Stimulated activated CD8-positive, alpha-beta memory T cell treated with anti-CD3 and anti-CD28 coated beads, Interleukin-2, amount 100 ng/mL, for 1 hour (primary cell): ENCODE data around the gene PLEKHD1.
A peak's percentile ranks its signal among the peaks of the same experiment; 100 is the strongest.

Experiments used
- DNase-seq, 2 donors: peaks; one replicate each; pipeline ENCODE4 v3.0.0-alpha.2; 2020; ENCODE audit warnings: low read depth in 2 of 2

The PLEKHD1 gene

DNA sequence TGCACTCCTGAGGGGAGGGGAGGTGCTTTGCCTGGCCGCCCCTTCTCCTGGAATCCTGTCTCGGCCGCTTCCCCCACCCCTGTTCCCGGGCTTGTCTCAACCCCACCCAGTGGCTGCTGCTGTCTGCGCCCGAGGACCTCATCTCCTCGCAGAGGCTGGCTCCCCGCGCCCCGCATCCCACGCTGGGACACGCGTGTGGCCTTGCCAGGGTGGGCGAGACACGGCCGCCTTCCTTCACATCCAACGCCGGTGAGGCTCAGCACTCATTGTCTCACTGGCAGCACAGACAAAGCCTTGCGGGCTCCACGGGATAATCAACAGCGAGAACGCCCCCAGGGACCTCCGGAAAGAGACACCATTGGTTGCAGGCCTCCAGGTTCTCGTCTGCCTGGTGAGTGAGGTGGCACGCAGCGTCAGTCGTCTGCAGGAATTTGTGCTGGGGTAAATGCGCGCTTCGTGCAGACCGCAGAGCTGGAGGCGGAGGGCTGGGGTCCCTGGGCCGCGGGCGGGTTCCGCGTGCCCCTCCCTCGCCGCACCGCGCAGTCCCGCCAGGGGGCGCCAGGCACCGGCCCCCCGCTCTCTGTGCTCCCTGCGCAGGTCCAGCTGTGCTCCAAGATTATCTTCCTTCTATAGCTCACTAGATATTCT lies 63.3 kb downstream of the PLEKHD1 start:
- DNase-seq: no peak

- no peak for DNase-seq
Observed at GRCh38 chr14:69548566-69548965, 64.0 kb downstream of the PLEKHD1 start.

DNA sequence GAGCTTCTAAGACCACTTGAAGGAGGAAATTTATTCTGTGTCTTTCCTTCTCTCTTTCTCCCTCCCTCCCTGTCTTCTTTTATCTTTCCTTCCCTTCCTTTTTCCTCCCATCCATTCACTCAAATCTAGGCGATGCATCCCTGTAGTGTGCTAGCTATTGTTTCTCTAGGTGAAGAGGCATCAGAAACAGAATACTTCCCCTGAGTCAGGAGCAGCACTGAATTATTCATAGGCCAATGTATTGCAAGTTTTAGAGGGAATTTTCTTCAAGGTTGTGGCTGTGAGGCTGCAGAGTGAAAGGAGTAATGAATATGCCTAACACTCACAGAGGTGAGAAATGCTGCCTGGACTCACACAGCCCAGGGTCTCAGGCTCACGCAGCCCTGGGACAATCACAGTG lies 67.0 kb downstream of the PLEKHD1 start:
- DNase-seq: no peak

GRCh38 chr14:69553252-69553651 lies 68.7 kb downstream of the PLEKHD1 start:
- no peak for DNase-seq

DNA sequence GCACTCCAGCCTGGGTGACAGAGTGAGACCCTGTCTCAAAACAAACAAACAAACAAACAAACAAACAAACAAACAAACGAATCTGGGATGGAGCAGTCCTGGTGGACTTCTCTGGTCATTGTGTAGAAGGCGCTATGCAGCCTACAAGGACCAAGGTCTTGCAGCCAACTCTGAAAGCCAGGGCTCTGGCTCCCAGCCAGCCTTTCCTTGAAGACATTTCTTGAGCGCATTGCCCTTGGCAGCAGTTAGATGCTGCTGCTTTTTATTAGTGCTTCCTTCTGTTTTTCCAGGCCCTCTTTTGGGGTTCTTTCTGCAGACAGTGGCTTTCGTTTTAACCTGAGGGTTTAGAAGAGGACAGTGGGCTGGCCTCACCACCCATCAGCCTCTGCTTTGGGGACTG lies 70.0 kb downstream of the PLEKHD1 start:
- no peak for DNase-seq

DNA sequence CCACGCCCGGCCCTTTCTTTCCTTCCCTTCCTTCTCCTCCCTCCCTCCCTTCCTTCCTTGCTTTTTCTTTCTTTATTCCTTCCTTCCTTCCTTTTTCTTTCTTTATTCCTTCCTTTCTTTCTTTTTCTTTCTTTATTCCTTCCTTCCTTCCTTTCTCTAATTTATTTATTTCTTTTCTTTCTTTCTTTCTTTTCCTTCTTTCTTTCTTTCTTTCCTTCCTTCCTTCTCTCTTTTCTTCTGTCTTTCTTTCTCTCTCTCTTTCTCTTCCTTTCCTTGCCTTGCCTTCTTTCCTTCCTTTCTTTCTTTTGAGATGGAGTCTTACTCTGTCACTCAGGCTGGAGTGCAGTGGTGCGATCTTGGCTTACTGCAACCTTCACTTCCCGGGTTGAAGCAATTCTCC lies 74.2 kb downstream of the PLEKHD1 start:
- no peak for DNase-seq

DNA sequence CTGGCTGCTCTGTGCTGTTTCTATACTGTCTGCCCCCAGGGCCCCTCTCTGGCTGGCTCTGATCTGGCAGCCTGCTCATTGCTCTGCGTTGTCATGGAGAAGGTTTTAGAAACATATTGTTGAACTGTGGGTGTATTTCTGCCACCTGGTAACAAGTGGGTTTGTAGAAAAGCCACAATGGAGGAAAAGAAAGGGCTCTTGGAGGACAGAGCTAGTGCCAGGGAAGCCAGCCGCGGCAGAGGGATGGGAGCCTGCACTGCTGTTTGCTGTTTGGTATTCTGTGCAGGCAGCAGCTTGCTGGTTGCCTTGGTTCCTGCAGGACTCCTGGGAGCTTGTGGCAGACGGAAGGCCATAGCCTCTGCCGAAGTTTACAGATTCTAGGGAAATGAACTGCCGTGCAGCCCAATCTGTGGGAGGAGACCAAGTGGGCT lies 75.1 kb downstream of the PLEKHD1 start:
- no peak for DNase-seq

GRCh38 chr14:69560826-69561225 lies 76.3 kb downstream of the PLEKHD1 start:
- no peak for DNase-seq

GRCh38 chr14:69561893-69562292 lies 77.4 kb downstream of the PLEKHD1 start:
- no peak for DNase-seq

DNA sequence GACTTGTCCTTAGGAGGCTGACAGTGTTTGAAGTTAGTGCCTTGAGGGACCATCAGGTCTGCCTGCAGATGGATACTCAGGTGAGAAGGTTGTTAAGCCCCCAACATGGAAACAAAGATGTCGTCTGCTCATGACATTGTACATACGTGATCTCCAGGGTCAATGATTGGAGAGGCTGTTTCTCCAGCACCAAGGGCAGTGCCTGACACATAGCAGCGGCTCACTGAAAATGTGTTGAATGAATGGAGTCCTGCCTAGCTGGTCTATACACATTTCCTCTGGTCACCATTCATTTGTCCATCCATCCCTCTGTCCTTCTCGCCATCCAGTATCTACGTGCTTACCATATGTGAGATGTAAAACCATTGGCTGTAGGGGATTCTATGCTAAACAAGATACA lies 83.0 kb downstream of the PLEKHD1 start:
- DNase-seq: no peak

GRCh38 chr14:69569859-69570258 lies 85.3 kb downstream of the PLEKHD1 start:
- no peak for DNase-seq

DNA sequence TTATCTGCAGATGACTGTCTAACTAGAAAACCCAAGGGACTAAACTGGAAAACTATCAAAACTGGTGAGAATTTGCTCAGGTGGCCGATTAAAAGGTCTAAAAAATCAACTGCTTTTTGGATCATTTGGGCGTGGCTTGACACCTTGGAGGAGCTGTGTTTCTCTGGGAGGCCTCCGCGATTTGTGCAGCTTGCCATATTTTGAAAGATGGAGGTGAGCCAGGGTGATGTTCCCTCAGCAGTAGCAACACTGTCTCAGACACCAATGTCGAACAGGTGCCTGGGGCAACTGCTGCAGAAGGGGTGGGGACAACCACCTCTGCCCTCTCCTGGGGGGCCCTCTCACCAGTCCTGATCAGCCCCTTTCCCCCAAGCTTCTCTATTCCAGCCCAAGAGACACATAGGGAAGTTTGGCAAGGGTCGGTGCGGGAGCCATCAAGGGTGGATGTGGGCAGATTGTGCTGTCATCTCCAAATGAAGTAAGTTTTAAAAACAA lies 86.4 kb downstream of the PLEKHD1 start:
- no peak for DNase-seq

DNA sequence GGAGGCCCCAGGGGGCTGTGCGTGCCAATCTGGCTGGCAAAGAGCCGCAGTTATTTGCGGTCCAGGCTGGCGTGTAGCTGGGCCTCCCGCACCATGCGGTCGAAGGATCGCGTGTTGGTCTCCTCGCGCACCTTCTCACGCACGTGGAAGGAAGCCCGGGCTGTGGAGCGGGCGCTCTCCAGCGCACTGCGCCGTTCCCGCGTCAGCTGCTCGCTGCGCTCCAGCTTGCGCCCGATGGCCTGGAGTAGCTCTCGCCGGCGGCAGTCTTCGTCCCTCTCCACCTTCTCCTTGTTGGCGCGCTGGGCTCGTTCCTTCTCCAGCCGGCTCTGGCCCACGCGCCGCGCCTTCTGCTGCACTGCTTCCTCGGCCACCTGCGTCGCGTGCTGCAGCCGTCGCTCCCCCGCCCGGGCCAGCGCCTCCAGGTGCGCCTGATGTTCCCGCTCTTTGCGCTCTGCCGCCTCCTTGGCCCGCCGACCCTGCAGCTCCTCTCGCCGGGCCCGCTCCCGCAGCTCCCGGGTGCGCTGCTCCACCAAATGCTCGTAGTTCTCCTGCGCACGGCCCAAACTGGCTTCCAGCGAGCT lies 87.0 kb downstream of the PLEKHD1 start:
- DNase-seq: no peak

- DNase-seq: no peak
Observed at GRCh38 chr14:69572030-69572840, 87.7 kb downstream of the PLEKHD1 start.

DNA sequence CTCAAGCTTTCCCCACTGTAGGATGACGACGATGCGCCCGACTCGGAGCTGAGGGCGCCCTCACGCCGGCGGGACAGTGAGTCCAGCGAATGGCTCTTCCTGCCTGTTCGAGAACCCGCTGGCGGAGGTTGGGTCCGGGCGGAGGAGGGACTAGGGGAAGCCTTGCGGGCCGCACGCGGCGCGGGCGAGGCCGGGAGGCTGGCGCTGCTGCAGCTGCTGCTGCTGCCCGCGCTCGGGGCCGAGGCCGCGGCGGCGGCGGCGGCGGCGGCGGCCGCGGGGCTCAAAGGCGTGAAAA lies 88.3 kb downstream of the PLEKHD1 start:
- DNase-seq: no peak

- DNase-seq: no peak
Observed at GRCh38 chr14:69573205-69573830, 88.8 kb downstream of the PLEKHD1 start.

DNA sequence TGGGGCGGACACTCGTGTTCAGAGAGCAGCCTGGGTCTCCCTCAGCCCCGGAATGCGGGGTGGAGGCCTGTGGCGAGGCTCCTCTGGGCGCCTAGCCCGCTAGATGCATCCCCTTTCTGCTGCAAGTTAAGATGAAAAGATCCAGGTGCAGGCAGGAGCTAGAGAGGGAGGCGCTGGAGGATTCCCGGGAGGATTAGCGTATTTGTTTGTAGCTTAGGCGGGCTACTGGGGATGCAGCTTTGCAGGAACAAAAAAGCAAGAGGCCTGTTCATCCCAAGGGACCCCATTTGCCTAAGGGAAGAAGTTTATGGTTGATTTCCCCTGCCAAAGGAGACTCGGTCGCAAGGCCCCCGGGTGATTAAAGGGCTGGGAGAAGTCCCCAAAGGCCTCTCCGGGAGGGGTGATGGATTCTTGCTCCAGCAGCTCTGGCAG lies 89.3 kb downstream of the PLEKHD1 start:
- no peak for DNase-seq

- DNase-seq: peak; percentile 33 to 62
Observed at GRCh38 chr14:69574263-69574953, 89.9 kb downstream of the PLEKHD1 start, which contains the start of gene CCDC177. TSS of gene CCDC177 (minus strand) at chr14:69574871. CDS start at chr14:69573622, 1,249 bp downstream.

GRCh38 chr14:69574954-69575295 lies 90.4 kb downstream of the PLEKHD1 start:
- no peak for DNase-seq

- DNase-seq: no peak
Observed at GRCh38 chr14:69579476-69579875, 94.9 kb downstream of the PLEKHD1 start.

GRCh38 chr14:69580009-69580577 lies 95.6 kb downstream of the PLEKHD1 start:
- DNase-seq: no peak
